ENCODE measurements around the gene PAQR8.

Gene PAQR8

DNA sequence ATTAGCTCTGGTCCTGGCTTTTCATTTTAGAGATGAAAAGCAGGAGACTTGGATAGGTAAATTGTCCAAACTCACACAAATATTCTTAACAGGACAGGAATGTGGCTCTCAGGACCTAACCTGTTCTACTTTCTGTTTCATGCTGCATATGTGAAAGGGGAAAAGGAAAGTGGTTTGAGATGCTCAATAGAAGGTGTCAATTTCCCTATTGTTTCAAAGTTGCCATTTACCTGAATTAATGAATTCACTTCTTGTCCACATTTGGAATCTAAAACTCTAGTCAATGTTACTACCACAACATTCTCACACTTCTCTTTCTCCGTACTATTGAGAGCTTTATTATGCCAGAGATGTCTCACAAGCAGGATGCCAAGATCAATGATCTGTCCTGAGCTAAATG lies 53.4 kb downstream of the PAQR8 start:
- H3K4me3 ChIP-seq (ENCODE audit: low read depth, low read length), result no peak overlapping the region
- peak; percentile 40 for DNase-seq (ENCODE audit: low read depth)
- TF ChIP-seq, protein P1, sequence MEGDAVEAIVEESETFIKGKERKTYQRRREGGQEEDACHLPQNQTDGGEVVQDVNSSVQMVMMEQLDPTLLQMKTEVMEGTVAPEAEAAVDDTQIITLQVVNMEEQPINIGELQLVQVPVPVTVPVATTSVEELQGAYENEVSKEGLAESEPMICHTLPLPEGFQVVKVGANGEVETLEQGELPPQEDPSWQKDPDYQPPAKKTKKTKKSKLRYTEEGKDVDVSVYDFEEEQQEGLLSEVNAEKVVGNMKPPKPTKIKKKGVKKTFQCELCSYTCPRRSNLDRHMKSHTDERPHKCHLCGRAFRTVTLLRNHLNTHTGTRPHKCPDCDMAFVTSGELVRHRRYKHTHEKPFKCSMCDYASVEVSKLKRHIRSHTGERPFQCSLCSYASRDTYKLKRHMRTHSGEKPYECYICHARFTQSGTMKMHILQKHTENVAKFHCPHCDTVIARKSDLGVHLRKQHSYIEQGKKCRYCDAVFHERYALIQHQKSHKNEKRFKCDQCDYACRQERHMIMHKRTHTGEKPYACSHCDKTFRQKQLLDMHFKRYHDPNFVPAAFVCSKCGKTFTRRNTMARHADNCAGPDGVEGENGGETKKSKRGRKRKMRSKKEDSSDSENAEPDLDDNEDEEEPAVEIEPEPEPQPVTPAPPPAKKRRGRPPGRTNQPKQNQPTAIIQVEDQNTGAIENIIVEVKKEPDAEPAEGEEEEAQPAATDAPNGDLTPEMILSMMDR (IDR thresholded peaks at IDR 0.05; ENCODE audit: insufficient read depth, low read depth, low read length, missing control alignments), result no peak

DNA sequence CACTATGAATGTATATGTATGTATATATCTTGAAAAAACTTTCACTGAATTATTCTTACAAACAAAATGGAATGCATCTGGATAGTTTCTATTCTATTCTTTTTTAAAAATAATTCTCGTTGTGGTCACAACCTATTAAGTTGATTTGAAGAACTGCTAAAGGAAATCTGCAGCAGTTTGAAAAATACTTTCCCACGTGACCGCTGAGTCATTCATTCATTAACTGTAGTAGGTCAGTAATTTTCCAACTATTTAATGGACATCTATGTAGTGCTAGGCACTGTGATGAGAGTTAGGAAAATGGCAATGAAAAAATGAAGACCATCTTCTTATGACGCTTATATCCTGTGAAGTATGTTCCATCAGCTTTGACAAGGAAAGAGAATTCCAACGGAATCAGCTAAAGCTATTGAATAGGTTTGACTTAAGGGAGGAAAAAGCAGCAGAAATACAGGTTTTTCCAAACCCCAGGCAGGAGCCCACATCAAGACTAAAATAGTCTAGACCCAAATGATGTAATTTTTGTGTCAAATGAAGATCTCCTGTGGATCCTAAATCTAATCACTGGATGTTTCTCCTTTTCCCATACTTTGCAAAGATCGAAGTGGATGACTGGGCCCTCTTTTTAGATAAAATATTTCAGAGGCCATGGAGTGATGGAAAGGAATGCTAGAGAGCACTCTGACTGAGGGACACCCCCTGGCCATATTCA lies 54.1 kb downstream of the PAQR8 start:
- no peak overlapping the region for H3K4me3 ChIP-seq (ENCODE audit: low read depth, low read length)
- TF ChIP-seq, protein P1 (IDR thresholded peaks at IDR 0.05; ENCODE audit: insufficient read depth, low read depth, low read length, missing control alignments), result no peak
- no peak for DNase-seq (ENCODE audit: low read depth)

GRCh38 chr6:52416629-52417151 lies 54.7 kb downstream of the PAQR8 start:
- DNase-seq (ENCODE audit: low read depth), result peak; percentile 81
- TF ChIP-seq, protein P1 (IDR thresholded peaks at IDR 0.05; ENCODE audit: insufficient read depth, low read depth, low read length, missing control alignments), result peak; percentile 75
- H3K4me3 ChIP-seq (ENCODE audit: low read depth, low read length), result no peak overlapping the region

- TF ChIP-seq, protein P1 (IDR thresholded peaks at IDR 0.05; ENCODE audit: insufficient read depth, low read depth, low read length, missing control alignments), result no peak
- no peak overlapping the region for H3K4me3 ChIP-seq (ENCODE audit: low read depth, low read length)
- no peak for DNase-seq (ENCODE audit: low read depth)
These were observed 55.7 kb downstream of the PAQR8 start for GRCh38 chr6:52417675-52418111.

- TF ChIP-seq, protein P1 (IDR thresholded peaks at IDR 0.05; ENCODE audit: insufficient read depth, low read depth, low read length, missing control alignments), result no peak
- no peak overlapping the region for H3K4me3 ChIP-seq (ENCODE audit: low read depth, low read length)
- DNase-seq (ENCODE audit: low read depth), result no peak
These were observed 56.7 kb downstream of the PAQR8 start for GRCh38 chr6:52418606-52419005.

- H3K4me3 ChIP-seq (ENCODE audit: low read depth, low read length), result peak within 1 kb of the TSS; percentile 74
- TF ChIP-seq, protein P1 (IDR thresholded peaks at IDR 0.05; ENCODE audit: insufficient read depth, low read depth, low read length, missing control alignments), result no peak
- DNase-seq (ENCODE audit: low read depth), result peak; percentile 99
These were observed 58.1 kb downstream of the PAQR8 start, which contains the start of gene EFHC1 for GRCh38 chr6:52419809-52420667. Gene EFHC1 (plus strand): TSS chr6:52420342. CDS start chr6:52420411, 69 bp downstream.

Measured in GM12865 (cell line).